Activated naive CD4-positive, alpha-beta T cell treated with Interleukin-2 at 50 U/mL for 16 hours (primary cell): ENCODE data around the gene PKP1.

ENCODE experiments used
- DNase-seq: peaks from one replicate; pipeline ENCODE4 v3.0.0-alpha.2; 2020

Gene PKP1

GRCh38 chr1:201354901-201355295, 71.6 kb downstream of the PKP1 start:
- DNase-seq: no peak

DNA sequence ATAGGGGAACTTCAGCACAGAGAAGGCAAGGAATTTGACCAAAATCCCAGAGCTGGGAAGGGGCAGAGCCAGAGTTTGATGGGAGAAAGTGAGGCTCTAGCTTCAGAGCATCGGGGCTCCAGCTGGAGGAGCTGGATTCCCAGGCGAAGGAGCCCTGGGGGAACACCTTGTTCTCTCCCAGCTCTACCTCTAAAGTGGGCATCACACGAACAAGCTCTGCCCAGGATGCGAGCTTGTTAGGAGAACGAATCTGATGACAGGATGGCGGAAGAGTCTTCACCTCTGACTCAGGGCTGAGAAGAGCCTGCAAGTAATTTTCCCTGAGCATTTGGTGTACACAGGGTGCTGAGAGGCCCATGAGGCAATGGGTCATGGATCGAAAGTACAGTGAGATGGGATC, 72.2 kb downstream of the PKP1 start:
- no peak for DNase-seq

DNA sequence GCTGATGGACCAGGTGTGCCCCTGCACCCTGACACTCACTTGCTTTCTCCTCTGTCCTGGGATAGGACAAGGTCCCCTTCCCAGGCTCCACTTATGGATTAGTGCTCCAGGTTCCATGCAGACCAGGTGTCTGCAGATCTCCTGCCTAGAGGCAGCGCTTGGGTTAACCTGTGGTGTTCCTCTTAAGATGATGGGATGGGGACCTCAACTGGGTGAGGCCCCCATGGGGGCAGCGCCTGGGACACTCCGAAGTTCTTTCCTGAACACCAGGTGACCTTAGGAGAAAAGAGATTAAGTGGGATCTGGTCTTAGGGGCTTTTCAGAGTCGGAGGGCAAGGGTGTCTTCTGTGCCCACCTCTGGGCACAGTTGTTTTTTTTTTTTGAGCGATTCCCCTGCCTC, 72.9 kb downstream of the PKP1 start:
- DNase-seq: no peak

DNA sequence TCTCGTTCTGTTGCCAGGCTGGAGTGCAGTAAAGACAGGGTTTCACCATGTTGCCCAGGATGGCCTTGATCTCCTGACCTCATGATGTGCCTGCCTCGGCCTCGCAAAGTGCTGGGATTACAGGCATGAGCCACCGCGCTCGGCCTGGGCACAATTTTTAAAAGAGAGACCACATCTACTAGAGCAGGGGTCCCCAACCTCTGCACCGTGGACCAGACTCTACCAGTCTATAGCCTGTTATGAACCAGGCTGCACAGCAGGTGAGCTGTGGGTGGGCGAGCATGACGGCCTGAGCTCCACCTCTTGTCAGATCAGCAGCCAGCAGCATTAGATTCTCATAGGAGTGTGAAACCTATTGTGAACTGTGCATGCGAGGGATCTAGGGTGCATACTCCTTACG, 73.4 kb downstream of the PKP1 start:
- no peak for DNase-seq

DNA sequence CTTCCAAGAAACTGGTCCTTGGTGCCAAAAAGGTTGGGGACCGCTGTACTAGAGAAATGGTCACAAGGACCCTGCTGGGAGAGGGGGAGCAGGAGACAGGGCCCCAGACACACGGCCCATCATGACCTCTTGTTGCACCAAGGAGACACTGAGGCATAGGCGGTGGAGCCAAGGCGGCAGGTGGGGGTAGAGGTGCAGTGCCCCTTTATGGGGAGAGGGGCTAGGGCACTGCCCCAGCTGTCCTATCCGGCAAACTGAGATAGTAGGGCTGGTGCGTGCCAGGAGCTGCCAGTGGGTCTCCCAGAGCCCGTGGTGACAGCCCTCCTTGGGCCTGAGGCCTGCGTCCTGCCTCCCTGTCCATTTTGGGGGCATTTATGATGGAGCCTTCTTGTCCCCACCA, 73.9 kb downstream of the PKP1 start:
- no peak for DNase-seq

GRCh38 chr1:201357636-201358348, 74.5 kb downstream of the PKP1 start:
- DNase-seq: no peak

- DNase-seq: no peak
Observed at GRCh38 chr1:201358596-201358995, 75.3 kb downstream of the PKP1 start.

DNA sequence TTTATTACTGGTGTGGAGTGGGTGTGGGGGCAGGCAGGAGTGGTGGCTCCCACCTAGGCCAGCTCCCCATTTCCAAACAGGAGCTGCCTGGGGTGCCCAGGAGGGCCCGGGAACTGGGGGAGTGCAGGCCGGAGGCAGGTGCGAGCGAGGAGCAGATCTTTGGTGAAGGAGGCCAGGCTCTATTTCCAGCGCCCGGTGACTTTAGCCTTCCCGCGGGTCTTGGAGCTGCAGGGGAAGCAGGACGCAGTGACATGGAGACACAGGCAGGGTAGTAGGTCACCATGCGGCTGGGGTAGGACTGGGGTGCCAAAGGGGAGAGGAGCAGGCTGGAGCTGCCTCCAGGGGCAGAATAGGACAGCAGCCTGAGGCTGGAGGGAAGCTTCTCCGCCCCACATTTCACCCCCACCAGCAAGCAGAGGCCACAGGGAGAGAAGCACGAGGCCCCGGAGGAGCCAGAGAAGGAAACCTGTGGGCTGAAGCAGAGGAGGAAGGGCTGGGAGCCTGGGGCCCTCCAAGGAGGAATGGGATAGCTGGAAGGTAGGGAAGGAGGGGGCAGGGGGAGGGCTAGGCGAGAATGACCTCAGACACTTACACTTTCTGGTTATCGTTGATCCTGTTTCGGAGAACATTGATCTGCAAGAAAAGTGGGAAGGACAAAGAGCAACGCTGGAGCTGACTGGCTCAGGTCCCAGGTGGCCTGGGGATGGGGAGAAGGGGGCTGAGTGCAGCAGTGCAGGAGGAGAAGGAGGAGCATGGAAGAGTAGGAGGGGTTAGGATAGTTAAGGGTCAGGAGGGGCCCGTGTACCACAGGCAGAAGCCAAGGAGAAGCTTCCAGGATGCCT, 75.9 kb downstream of the PKP1 start:
- DNase-seq: no peak

DNA sequence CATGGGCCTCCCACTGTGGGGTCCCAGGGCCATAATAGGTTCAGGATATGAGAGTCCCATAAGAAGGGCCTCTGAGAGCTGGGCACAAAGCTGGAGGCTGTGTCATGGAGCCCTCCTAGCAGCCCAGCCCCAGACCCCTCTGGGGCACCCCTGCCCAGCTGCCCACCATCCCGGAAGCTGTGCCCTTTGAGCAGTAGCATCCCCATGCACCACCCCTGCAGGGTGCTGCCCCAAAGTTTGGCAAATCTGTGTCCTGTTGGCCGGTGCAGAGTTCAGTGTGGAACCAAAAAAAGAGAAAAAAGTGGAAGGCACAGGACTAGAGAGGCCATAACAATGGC, 76.5 kb downstream of the PKP1 start:
- no peak for DNase-seq

DNA sequence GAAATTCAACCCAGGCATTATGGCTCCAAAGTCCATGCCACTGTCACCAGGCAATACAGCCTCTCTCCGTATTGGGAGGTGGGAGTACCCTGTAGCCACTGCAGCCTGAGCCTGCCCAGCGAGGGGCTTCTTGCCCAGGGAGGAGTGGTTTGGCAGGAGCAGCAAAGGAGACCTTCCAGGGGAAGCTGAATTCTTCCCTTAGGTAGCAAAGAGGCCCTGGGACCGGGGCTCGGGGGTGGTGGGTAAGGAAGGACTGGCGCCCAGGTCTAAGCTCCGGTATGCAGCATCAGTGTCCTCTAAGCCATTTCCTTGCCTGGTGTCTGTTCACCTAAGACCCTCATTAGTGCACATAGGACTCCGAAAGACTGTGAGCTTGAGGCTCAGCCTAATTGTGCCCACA, 77.2 kb downstream of the PKP1 start:
- no peak for DNase-seq

DNA sequence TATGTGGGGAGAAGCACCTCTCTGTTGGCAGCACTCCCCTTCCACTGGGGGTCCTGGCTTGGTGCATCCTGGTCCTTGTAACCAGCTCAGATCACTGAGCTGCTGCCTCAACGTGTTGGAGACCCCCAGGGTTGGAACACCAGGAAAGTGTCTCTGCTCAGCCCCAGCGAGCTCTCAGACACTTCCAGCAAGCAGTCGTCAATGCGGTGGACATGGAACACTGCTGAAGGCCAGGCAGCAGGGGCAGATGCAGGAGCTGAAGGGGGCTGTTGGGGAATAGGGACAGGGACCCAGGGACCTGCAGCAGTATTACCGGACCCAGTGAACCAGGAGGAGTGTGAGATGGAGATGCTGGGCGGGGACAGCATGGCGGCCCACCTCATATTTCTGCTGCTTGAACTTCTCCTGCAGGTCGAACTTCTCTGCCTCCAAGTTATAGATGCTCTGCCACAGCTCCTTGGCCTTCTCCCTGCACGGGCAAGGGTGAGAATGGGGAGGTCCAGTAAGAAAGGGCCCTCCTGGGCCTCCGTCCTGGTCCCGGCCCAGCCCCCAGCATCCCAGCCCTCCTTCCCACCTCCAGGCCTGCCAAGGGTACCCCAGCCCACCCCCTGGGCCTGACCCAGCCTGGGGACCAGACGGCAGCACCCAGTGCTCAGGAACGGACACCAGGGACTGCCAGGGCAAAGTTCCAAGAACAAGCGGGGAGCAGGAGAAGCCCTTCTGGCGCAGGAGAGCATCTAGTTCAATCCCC, 77.8 kb downstream of the PKP1 start:
- no peak for DNase-seq

GRCh38 chr1:201361652-201362504, 78.6 kb downstream of the PKP1 start:
- DNase-seq: no peak

DNA sequence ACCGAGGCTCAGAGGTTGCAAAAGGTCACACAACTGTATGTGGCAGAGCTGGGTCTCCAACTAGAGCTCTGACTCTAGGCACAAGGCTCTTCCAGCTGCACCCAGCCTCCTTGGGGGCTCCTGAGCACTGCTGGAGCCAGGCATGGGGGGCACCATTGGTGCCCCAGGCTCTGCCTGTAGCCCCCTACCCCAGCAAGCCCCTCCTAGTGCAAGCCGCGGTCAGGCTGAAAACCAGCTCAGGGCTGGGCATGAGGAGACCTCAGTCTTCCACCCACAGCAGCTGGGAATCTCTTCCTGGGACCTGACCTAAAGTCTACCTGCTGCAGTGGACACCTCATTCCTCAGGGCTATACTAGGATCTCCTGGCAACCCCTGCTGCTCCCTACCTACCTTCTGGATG, 79.6 kb downstream of the PKP1 start:
- DNase-seq: no peak

GRCh38 chr1:201363467-201363866, 80.2 kb downstream of the PKP1 start:
- no peak for DNase-seq

DNA sequence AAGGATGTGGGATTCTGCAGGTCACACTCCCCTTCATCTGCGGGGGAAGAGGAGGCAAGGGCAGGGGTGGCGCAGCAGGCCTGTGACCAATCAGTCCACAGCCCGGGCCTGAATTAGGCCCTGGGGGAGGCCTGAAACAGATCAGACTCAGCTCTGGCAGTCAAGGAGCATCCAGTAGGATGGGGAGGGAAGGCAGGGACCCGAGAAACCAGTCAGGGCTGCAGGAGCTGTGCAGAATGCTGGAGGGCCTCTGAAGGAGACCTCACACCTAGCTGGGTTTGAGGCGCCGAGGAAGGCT, 81.5 kb downstream of the PKP1 start:
- DNase-seq: no peak

- DNase-seq: no peak
Observed at GRCh38 chr1:201365251-201365650, 81.9 kb downstream of the PKP1 start.

DNA sequence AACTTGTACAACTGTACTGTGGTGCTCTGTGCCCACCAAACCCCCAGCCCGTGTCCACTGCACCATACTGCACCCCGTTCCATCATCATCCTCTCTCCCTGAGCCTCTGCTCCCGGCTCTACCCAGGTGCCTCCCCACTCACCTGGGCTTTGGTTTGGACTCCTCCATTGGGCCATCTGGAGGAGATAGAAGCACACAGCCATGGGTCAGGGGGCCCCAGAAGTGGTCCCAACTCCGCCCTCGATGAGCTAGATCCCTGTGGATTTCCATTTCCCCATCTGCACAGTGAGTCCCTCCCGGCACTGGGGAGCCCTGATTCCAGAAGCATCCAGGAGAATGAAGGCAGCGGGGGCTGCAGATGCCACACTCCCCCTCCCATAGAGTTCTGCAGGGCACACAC, 83.4 kb downstream of the PKP1 start:
- DNase-seq: no peak

GRCh38 chr1:201369209-201369608, 85.9 kb downstream of the PKP1 start:
- DNase-seq: no peak

- no peak for DNase-seq
Observed at GRCh38 chr1:201370500-201370899, 87.2 kb downstream of the PKP1 start.

DNA sequence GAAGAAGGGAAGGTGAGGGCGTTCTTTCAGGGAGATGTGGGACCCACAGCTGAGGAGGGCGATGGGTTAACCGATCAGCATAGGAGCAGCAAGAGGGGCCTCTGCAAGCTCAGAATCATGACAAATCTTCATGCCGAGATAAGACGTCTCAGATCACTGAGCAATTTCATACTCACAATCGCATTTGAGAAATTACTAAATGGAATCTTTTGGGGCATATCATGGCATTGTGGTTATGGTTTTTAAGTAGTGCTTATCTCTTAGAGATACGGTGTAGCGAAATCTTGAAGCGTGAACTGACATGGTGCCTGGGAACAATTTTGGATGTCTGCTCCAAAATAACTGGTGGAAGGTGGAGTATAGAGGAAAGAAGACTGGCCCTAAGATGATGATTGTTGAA, 88.0 kb downstream of the PKP1 start:
- no peak for DNase-seq

DNA sequence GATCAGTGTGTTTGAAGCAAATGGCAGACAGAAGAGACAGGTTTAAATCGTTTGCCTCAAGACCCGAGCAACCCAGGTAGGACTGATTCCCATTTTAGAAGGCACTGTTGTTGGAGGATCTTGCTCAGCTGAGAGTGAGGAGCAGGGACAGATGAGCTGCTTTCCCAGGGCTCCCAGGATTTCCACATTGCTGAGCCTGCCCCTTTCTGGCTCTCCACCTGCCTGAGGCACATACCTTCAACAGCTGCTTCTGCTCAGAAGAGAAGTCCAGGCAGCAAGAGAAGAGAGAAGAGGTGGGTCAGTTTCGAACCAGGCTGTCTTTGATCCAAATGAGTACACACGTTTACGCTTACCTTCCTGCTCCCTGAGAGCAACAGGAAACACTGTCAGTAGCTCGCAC, 88.5 kb downstream of the PKP1 start:
- DNase-seq: no peak

GRCh38 chr1:201374364-201374763, 91.1 kb downstream of the PKP1 start:
- DNase-seq: no peak

- no peak for DNase-seq
Observed at GRCh38 chr1:201375169-201375568, 91.9 kb downstream of the PKP1 start.
